Measurements from ENCODE around the gene POLD2.
"Not testable (repeated sequence)": the region's sequence is repeated elsewhere in the genome, so short reads cannot be mapped to it uniquely, and the experiment has no call there.

Gene POLD2

DNA sequence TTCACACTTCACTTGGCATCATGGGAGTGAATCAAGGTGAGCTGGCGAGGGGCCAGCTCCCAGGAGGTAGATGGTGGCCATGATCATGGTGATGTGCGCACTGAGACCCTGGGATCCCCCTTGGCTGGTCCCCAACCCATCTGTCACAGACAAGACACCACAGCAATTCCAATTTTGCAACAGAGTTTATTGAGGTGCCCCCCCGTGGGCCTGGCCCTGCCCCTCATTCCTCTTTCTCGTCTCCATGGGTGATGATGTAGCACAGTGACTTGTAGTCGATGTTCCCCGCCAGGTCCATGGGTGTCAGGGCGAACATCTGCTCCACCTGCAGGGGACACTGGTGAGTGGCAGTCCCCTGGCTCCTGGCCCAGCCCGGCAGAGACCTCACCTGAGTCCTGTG, 15.3 kb upstream of the POLD2 start:
- DNase-seq: no peak

DNA sequence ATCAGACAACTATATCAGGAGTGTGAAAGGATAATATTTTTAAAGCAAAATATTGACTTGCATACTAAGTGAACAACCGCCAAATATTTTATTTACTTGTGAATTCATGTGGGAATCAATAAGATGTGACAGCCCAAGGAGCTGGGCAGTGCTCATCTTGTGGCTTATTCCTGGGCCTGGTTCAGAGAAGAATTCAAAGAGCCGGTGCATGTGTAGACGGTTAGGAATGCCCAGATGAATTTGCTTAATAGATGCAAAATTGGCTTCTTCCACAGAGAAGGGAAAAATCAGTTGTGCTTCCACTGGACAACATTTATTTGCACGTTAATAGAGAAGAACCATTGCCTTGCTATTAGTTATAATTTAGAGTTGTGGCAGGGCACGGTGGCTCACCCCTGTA, 13.4 kb upstream of the POLD2 start:
- DNase-seq: no peak

DNA sequence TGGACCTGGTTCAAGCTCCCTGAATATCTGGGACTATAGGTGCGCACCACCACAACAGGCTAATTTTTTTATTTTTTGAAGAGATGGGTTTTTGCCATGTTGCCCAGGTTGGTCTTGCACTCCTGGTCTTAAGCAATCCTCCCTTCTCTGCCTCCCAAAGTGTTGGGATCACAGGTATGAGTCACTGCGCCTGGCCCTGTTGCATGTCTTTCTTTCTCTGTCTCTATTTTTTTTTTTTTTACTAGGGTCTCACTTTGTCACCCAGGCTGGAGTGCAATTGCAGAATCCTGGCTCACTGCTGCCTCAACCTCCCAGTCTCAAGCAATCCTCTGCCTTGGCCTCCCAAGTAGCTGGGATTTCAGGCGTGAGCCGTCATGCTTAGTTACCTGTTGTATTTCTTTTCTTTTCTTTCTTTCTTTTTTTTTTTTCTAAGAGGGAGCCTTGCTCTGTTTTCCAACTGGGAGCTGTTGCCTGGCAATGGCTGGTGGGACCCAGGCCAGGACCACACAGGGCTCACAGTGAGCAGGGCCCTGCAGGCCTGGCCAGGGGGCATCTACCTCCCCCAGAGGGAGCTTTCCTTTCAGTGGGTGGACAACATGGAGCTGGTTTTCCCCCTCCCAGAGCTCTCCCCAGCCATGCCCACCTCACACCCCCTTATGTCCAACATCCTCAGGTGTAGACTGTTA, 11.7 kb upstream of the POLD2 start:
- DNase-seq: no peak

DNA sequence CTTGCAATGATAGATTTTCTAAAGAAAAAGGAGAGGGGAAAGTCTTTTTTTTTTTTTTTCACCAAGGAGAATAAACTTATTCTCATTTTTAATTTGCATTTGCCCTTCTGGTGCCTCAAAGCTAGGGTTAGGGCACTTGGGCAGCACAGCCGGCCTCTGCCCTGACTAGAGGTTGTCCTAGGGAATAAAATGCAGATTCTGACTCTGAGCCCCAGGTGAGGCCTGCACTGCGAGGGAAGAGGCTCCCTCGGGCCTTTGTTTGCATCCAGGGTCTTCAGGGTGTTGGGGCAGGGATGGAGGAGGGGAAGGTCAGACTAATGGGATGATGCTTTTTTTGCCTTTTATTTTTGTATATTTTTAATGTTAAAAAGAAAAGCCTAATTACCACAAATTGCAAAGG, 9.9 kb upstream of the POLD2 start:
- DNase-seq: no peak

DNA sequence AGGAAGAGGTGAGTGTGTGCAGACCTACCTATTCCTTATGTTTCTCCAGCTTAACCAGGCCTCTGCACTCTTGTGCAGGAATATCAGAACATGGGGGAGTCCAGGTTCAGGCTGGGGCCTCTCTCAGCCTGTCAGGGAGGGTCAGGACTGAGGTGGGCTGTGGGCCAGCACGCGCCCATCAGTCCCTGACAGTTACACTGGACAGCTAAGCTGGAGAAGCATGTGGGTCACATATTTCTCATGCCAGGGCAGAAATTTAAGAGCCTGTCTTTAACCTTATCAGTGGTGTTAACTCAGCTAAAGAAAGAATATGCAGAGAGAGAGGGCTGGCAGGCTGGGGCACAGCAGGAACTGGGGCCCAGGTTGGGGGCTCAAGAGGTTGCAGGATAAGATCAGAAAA, 8.7 kb upstream of the POLD2 start:
- no peak for DNase-seq

DNA sequence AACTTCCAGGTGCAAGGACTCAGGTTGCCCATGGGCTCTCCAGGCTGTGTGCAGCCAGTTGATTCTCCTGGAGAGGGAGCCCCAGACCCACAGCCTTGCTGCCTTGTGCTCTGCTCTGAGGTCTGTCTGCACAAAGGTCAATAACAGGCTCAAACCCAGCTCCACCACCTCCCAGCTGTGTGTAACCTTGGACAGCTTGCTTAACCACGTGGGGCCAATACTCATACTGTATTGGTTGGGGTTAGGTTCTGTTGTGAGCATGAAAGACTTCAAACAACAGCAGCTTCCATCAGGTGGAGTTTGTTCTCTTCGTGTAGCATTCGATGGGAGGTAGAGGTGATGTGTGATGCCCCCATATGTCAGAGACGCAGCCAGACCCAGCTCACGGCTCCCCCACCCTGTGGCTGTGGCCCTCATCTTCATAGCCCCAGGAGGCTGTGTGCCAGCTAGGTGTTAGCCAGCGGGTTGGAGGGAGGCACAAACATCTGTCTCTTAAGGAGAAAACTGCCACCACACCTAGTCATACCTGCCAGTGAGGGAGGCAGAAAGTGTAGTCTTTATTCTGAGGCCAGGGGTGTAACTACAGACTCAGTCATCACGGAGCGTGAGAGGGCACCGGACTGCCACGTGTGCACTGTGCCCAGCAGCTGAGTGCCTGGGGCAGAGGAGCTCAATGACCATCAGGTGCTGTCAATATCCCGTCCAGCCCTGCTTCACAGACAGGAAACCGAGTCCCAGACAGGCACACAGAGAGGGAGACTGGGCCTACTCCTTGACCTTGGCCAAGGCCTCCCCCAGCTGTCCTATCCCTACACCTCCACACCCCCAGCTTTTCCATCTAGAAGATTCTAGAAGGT, 8.1 kb upstream of the POLD2 start:
- DNase-seq: no peak

DNA sequence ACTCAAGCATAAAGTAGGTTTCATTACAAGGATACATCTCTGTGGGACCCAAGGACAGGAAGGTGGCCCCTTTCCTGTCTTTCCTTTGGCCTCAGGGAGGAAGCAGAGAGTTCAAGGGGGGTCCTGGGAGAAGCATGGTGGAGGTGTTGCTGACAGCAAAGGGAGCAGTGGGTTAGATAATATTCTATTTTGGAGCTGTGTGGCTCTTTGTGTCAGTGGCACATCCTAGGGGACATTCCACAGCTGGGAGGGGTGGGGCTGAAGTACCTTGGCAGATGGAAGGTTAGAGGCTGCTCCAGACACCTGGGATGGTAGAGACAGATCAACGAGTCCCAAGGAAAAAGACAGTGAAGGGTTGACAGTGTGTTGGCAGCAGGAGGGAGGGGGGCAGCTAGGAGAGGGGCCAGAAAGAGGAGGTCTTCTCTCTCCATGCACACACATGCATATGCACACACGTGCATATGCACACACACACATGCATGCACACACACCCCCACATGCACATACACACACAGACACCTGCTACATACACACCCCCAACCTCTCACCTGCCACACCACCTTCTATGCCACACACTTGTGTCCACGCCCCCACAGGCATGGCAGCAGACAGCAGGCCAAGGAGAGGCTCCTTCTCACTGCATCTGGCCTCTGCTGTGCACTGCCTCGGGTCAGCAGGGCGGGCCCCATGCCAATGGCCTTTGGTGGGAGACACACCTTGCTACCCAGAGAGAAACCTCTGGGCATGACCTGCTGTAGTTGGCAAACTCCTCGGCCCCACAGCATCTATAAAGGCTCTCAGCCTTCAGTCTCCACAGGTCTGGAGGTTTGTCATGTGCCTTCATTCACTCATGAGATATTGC, 5.6 kb upstream of the POLD2 start:
- no peak for DNase-seq

DNA sequence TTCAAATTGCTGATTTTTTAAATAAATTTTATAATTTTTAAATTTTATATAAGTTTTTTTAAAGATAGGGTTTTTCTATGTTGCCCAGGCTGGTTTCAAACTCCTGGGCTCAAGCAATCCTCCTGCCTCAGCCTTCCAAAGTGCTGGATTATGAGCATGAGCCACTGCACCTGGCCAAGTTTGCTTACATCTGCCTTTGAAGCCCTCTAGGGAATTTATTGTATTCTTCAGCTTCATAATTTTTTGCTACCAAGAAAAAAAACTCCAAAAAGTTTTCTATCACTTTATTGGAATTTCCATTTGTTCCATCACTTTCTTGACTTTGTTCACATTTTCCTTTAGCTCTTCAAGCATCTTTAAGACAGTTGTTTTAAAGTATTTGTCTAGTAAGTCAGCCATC, 3.8 kb upstream of the POLD2 start:
- no peak for DNase-seq

DNA sequence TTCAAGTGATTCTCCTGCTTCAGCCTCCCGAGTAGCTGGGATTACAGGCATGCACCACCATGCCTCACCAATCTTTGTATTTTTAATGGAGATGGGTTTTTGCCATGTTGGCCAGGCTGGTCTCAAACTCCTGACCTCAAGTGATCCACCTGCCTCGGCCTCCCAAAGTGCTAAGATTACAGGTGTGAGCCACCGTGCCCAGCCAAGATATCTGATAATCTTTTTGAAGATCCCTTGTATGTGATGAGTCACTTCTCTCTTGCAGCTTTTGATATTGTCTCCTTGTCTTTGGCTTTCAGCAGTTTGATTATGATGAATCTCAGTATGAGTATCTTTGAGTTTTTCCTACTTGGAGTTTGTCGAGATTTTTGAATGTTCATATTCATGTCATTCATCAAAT, 3.2 kb upstream of the POLD2 start:
- DNase-seq: not testable (repeated sequence)

DNA sequence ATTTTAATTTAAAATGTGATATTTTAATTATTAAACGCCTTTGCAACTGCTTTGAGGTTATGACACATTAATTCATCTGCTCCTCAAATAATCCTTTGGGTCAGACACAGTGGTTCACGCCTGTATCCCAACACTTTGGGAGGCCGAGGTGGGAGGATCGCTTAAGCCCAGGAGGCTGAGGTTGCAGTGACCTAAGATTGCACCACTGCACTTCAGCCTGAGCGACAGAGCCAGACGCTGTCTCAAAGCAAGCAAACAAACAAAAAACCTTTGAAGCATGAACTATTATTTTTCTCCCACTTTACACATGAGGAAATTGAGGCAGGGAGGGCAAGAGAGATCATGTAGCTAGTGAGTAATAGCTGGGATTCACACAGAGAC, 1.5 kb upstream of the POLD2 start:
- DNase-seq: no peak

DNA sequence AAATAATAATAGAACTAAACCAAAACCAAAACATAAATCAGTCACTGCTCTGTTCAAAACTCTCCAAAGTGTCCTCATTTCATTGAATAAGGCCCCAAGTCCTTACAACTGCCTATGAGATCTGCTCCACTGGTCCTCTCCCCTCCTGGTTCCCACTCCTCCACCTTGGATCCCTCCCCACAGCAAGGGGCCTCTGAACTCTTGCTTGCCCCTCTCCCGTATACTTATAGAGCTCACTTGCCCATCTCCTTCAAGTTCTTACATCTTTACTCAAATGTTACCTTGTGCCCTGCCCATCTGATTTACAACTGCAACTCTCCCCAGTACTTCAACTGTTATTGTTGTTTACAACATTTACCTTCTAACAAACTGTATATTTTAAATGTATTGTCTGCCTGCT, 819 bp downstream of the POLD2 start:
- DNase-seq: no peak

DNA sequence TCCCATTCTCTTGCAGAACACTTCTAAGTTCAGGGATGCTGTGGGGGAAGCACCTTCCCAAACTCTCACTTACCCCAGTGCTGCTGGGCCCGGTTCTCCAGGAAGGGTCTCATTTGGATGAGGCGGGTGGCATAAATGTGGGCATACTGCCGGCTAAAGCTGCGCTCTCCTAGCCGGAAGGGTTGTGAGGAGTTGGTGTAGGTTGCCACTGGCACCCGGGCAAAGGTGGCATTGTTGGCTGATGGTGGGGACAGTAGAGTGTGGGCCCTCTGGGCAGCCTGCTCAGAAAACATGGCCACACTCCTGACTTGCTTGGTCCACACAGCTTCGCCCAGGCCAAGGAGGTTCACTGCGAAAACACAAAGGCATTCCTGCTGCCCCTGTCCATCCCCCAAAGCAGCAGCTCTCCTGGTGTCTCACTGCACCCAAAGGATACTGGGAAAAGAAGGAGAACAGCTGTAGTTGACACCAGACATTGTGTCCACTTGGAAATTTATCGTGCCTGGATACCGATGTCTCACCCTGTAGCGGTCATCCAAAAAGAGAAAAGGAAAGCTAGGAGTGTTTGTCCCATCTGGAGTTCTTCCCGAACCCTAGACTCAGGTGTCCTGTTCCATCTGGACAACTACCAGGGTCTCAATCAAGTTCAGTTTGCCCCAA, 1.5 kb downstream of the POLD2 start:
- no peak for DNase-seq

DNA sequence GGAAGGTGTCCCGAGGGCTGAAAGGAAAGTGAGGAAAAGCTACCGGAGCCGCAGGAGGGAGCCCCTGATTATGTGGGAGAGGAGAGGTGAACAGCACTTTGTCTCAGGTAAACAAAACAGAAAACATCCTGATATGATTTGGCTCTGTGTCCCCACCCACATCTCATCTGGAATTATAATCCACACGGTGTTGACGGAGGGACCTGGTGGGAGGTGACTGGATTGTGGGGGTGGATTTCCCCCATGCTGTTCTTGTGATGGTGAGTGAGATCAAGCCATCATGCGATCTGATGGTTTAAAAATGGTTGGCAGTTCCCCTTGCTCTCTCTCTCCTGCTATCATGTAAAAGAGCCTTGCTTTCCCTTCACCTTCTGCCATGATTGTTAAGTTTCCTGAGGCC, 3.0 kb downstream of the POLD2 start:
- no peak for DNase-seq

DNA sequence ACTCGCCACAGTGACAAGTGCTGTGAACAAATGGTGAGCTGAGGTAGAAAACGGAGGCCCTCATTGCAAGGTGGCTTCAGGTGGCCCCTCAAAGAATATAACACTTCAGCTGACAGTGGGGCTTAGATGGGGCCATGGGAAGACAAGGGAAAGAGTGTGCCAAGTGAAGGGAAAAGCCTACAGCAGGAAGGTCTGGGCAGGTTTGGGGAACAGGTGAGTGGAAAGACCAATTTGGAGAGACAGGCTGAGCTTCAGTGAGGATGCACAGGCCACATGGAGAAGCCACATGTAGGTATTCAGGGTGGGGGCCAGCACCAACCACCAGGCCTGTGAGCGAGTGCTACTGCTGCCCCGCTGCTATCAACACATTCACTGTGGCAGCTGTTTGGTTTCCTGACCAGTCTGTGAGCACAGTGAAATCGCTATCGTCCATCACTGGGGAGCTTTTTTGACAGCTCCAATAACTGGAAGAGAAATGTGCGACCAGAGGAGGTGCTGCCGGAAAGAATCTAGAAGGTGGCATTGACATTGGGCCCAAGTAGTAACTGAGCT, 3.4 kb downstream of the POLD2 start:
- DNase-seq: no peak

DNA sequence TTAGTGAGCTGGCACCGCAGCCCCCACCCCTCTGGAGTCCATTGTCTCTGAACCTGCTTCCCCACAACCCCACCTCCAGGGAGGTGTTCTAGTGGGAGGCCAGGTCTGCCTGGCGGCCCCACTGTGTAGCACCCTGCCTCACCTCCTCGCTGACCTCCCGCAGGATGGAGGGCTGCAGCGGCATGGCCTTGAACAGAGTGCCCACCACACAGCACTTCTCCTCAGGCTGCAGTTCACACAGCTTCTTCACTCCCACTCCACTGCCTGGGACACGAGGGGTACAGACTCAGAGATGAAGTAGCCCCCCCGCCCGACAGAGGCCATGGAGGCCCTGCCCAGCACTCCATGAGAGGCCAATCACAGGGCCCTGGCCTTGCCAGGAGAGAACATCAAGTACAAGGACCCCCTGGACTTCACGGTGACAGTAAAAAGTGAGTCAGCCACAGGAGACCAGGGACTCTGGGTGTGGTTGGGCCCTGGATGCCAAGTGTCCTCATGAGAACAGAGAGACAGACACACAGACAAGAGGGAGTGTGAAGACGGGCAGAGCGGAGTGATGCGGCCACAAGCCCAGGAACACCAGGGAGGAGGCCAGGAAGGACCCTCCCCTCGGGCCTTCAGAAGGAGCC, 5.4 kb downstream of the POLD2 start:
- no peak for DNase-seq

DNA sequence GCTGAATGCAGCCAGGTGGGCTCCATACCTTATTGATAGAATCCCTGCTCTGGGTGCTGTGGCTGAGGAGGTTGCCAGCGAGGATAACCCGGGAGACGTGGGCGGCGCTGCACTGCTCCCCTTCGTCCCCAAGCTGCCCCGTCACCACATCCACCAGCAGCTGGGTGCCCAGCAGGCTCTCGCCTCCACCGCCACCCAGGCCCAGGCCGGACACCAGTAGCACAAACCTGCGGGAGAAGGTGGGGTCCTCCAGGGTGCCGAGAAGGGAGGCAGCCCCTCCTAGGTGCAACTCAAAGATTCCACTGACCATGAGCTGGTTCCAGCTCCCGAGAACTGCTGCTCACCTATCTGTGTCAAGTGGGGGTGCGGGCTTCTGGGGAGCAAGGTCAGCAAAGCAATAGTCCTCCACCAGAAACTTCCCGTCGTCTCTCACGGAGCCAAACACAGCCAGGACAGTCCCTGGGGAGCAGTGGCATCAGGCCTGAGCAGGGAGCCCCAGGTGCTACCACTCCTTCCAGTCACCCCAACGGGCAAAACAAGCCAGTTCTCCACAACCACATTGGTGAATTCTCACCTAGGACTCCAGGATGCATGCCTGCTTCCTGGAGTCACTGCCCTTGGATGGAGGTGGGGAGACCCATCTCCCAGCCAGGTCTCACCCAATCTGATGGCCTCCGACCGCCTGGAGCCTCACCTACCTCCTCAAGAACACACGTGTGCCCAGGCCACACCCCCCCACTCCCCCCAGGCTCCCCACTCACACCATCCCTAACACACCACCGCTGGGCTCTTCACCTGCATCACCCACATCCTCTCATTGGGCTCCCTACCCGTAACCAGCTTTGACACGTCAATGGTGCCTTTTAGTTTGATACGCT, 6.3 kb downstream of the POLD2 start:
- no peak for DNase-seq

DNA sequence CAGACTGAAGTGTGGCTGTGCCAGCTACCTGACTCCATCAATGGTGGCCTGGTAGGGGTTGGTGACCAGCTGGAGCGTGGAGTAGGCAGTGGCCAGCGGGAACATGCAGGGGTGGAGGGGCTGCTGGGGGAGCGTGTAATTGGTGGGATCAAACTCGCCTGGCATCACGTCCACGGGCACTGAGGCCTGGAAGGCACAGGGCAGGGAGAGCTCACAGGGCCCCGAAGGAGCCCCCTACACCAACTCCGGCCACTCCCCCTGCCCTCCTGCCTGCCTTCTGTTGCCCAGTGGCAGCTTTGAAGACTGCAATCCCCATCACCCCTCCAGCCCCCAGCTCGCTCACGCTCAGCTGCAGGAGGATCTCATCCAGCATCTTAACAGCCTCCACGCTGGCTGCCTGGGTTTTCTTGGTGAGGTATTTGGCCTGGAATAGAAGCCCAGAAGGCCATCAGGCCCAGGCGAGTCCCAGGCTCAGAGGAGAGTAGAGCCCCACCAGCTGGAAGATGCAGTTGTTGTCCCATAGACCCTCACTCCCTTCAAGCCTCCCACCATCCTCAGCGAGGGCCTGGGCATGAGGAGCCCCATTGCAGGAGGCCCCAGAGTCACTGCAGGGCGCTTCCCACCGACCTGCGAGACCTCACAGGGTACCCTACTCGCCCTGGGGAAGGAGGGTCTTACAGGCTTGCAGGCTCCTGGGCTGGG, 7.1 kb downstream of the POLD2 start:
- DNase-seq: no peak

DNA sequence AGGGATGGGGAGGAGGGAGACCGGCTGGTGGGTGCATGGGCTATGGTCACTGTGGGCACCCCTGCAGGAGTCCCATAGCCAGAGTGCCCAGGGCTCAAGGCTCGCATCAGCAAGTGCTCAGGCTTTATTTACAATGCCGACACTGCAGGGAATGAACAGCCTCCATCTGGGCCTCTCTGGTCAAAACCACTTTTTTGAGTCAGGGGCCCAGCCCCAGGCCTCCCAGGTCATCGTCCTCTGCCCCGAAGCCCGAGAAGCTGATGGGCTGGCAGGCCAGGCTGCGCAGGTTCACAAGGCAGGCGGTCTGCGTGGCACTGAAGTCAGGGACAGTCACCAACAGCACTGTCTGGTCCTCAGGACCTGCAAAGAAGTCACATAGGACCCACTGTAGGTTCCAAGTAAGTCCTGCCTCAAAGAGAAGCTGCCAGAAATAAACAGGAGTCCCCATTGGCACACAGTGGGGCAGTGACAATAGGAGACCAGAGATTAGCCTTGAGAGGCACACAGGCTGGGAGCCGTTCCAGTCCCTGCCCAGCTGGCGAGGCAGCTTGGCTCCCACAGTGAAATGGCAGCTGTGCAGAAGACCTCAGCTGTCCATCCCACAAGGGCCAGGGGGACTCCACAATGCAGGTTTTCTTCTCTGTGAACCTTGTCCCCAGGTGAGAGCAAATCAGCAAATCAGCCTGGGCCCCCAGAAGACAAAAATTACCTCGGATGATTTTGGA, 8.6 kb downstream of the POLD2 start:
- DNase-seq: no peak

DNA sequence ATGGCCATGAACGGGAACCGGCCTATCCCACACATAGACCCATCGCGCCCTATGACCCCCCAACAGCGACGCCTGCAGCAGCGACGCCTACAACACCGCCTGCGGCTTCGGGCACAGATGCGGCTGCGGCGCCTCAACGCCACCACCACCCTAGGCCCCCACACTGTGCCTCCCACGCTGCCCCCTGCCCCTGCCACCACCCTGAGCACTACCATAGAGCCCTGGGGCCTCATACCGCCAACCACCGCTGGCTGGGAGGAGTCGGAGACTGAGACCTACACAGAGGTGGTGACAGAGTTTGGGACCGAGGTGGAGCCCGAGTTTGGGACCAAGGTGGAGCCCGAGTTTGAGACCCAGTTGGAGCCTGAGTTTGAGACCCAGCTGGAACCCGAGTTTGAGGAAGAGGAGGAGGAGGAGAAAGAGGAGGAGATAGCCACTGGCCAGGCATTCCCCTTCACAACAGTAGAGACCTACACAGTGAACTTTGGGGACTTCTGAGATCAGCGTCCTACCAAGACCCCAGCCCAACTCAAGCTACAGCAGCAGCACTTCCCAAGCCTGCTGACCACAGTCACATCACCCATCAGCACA, 9.5 kb downstream of the POLD2 start:
- DNase-seq: no peak

All from fibroblast of skin of right quadriceps (primary cell).